ENCODE results near the gene VPS35. TPM values are rescaled to one million over a fixed set of nuclear protein-coding genes. Genes with fewer than 3 reads are reported as not detected.
A peak's percentile ranks its signal among the peaks of the same experiment; 100 is the strongest.
"Not testable (repeated sequence)": the region's sequence is repeated elsewhere in the genome, so short reads cannot be mapped to it uniquely, and the experiment has no call there.

VPS35 gene
- total RNA-seq, 1 donor: 193 TPM

DNA sequence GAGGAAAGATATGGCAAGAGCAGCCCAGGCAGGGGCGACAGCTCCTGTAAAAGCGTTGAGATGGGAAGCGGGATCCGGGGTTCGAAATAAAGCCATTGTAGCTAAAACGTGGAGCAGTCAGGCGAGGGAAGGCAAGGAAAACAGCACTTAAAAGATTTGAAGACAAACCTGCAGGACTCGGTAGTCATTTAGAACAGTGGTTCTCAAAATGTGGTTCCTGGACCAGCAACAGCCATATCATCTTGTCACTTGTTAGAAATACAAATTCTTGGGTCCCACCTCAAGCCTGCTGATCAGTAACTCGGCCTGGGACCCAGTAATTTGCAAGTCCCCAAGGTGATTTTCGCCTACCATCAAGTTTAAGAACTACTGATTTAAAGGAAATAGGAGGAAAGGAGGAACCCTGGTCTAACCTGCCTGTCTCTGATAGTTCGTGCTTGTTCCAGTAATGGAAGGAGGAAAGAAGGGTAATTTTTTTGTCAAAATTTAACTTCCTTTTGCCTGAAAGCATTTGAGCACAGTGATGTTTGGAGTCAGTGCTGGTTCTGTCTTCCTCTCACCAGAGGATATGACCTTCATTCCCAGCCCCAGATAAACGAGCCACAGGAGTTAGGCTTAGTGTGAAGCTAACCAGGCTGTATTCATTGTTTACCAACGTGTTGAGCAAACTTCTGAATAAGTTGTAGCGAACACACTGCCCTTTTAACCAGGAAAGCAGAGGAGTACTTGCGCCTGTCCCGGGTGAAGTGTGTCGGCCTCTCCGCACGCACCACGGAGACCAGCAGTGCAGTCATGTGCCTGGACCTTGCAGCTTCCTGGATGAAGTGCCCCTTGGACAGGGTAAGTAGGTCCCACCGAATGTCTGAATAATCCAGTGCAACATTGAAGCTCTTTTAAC lies 1.6 kb upstream of the VPS35 start:
- DNase-seq (ENCODE audit: low read depth): peak; percentile 69
- peak overlapping the region; percentile 93 for H3K4me3 ChIP-seq (ENCODE audit: low read depth, low read length)
- TF ChIP-seq, protein P1, sequence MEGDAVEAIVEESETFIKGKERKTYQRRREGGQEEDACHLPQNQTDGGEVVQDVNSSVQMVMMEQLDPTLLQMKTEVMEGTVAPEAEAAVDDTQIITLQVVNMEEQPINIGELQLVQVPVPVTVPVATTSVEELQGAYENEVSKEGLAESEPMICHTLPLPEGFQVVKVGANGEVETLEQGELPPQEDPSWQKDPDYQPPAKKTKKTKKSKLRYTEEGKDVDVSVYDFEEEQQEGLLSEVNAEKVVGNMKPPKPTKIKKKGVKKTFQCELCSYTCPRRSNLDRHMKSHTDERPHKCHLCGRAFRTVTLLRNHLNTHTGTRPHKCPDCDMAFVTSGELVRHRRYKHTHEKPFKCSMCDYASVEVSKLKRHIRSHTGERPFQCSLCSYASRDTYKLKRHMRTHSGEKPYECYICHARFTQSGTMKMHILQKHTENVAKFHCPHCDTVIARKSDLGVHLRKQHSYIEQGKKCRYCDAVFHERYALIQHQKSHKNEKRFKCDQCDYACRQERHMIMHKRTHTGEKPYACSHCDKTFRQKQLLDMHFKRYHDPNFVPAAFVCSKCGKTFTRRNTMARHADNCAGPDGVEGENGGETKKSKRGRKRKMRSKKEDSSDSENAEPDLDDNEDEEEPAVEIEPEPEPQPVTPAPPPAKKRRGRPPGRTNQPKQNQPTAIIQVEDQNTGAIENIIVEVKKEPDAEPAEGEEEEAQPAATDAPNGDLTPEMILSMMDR (IDR thresholded peaks at IDR 0.05; ENCODE audit: insufficient read depth, low read depth, low read length): no peak

DNA sequence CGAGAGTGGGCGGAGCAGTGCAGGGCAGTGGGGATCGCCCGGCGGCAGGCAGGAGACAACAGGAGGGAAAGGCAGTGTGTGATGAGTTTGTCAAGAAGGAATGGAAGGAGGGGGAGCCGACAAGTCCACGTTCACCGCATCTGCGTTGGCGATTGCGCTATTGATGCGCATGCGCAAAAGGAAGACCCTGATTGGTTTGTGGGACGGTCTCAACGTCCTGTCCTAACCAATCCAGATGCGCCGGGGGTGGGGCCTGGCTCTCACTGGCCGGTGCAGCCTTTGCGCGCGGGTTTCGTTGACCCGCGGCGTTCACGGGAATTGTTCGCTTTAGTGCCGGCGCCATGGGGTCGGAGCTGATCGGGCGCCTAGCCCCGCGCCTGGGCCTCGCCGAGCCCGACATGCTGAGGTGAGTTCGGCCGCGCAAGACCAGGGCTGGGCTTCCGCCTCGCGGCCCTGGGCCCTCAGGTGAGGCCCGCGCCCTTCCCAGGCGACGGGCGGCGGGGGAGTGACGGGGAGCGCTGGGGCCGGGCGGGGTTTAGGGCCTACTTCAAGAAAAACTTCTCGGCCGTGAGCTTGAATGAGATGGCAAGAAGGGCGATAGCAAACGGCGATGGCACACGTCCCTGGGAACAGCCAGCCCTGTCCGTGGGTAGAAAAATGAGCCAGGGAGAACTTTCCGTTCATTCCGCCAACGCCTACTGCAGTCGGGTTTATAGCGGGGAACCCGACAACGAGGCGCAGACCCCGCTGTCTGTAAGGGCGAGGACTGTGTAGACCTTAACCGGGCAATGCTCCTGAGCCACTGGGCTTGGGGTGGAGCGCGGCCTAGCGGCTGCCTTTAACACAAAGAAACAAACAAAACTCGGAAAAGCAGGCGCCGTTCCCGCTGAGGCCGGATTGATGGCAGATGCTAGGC lies 645 bp upstream of the VPS35 start, which contains the start of gene ORC6:
ORC6 (plus strand) TSS at position 295 of the 916 bp plus-strand sequence; CDS start at position 342, 47 bp downstream.
- TF ChIP-seq, protein P1 (IDR thresholded peaks at IDR 0.05; ENCODE audit: insufficient read depth, low read depth, low read length): peak; percentile 59
- DNase-seq (ENCODE audit: low read depth): peak; percentile 97
- H3K4me3 ChIP-seq (ENCODE audit: low read depth, low read length): peak within 1 kb of the TSS; percentile 93

DNA sequence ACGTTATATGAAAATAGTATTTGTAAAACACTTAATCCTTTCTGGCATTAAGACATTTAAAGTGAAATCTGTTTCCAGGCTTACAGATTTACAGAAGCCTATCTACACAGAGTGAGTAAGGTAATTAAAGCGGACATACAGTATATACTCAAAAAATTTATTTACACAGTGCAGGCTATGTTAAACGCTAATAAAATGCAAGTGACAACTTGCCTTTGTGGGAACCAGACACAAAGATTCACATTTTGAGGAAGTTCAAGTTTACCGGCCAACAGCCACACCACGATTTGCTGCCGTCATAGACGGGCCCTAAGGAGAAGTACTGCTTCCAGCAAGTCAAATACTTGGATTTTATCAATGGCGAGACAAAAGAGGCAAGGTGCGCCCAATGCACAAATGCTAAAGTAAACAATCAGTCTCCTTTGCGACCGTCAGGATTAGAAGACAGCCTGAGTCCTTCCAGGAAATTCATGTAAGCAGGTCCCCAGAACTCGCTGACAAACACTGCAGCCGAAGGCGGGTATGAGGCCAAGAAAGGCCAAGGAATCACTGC lies 801 bp downstream of the VPS35 start:
- H3K4me3 ChIP-seq (ENCODE audit: low read depth, low read length): peak overlapping the region; percentile 93
- TF ChIP-seq, protein P1 (IDR thresholded peaks at IDR 0.05; ENCODE audit: insufficient read depth, low read depth, low read length): no peak
- DNase-seq (ENCODE audit: low read depth): peak; percentile 47

DNA sequence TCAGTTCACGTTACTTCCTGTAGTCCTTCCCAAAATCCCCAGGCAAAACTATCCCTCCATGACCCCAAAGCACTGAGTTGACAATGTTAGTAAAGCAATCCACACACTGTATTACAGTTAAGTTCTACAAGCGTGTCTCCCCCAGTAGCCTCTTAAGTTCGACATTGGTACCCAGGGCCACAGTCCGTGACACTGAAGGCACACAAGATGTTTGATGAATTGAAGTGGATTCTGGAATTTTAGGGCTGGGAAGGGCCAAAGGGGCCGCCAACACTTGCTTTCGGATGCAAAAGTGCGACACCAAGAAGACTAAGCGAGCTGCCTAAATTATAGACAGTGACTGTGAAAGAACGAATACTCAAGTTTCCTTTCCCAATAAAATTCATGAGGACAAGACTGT lies 1.5 kb downstream of the VPS35 start:
- no peak for DNase-seq (ENCODE audit: low read depth)
- H3K4me3 ChIP-seq (ENCODE audit: low read depth, low read length): peak overlapping the region; percentile 93
- TF ChIP-seq, protein P1 (IDR thresholded peaks at IDR 0.05; ENCODE audit: insufficient read depth, low read depth, low read length): no peak

DNA sequence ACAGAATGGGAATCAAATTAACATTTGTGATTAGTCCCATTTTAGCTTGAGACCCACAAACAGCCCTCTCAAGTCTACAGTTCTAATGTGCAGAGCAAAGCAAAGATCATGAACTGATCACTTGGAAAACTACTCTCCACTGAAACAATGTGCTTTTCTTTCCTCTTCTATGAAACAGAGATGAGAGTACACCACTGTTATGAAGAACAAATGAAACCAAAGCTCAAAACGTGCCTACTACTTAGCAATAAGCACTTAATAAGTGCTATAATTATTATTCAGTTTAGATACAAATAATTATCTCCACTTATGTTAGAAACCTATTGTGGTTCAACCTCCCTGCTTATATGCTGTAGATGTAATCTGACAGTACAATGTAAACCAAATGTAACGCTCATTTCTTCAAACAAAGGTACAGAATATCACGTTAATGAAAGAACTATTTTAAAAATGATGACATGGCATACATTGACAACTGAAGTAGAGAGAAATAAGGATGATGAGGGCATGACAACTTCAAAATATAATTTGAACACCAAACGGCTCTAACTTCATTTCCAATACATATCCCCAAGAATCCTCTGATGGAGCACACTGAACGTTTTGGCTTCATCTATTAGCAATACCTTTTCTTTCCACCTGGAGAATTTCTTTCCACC lies 2.0 kb downstream of the VPS35 start:
- DNase-seq (ENCODE audit: low read depth): no peak
- TF ChIP-seq, protein P1 (IDR thresholded peaks at IDR 0.05; ENCODE audit: insufficient read depth, low read depth, low read length): no peak
- H3K4me3 ChIP-seq (ENCODE audit: low read depth, low read length): peak overlapping the region; percentile 93

DNA sequence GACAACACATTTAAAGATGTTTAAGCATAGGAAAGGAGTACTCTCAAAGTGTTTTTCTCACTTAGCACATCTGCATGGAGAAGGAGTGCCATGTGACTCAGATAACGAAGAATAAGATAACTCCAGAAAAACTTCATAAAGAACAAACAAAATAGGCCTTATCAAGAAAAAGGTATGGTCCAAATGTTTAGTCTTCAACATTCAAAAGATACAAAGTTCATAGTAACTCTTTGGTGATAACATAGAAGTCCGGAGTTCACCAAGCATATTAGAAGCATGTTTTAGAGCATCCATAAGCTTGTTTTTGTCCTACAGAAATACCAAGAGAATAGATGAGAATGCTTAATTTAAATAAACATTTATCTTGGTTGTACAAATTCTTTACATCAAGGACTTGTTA lies 7.1 kb downstream of the VPS35 start:
- not testable (repeated sequence) for H3K4me3 ChIP-seq (ENCODE audit: low read depth, low read length); DNase-seq (ENCODE audit: low read depth)

DNA sequence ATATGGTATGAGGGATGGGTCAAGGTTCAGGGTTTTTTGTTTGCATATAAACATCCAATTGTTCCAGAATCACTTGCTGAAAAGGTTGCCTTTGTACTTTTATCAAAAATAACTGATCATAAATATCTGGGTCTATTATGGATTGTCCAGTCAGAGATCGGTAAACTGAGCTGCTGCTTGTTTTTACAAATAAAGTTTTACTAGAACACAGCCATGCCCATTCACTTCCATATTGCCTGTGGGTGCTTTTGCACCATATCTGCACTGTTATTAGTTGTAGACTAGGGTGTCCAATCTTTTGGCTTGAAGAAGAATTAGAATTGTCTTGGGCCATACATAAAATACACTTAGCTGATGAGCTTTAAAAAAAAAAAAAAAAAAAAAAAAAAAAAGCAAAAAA lies 11.0 kb downstream of the VPS35 start:
- not testable (repeated sequence) for DNase-seq (ENCODE audit: low read depth); H3K4me3 ChIP-seq (ENCODE audit: low read depth, low read length)
